GM12801 (cell line): ENCODE results near the gene VPS13A.

Experiments
- CTCF ChIP-seq: IDR thresholded peaks from one replicate; pipeline ENCODE4 v1.5.1; 2011; ENCODE audit warnings: control low read depth; ENCODE audit not compliant: insufficient read length; ENCODE audit errors: extremely low read depth

Gene VPS13A

GRCh38 chr9:77156646-77157371, 20.5 kb upstream of the VPS13A start:
- TF ChIP-seq CTCF = no peak

- TF ChIP-seq CTCF = no peak
Measured at GRCh38 chr9:77158772-77159513, 18.4 kb upstream of the VPS13A start.

- TF ChIP-seq CTCF = no peak
Measured at GRCh38 chr9:77161191-77161590, 16.1 kb upstream of the VPS13A start.

GRCh38 chr9:77161966-77162365, 15.4 kb upstream of the VPS13A start:
- TF ChIP-seq CTCF = no peak

GRCh38 chr9:77162366-77162765, 15.0 kb upstream of the VPS13A start:
- TF ChIP-seq CTCF = no peak

- no peak for TF ChIP-seq CTCF
Measured at GRCh38 chr9:77163884-77164283, 13.4 kb upstream of the VPS13A start.

GRCh38 chr9:77166193-77166592, 11.1 kb upstream of the VPS13A start:
- no peak for TF ChIP-seq CTCF
